ENCODE results near the gene PREP.

GRCh38 chr6:105301756-105302616 is 100.9 kb downstream of the PREP start:
- TF ChIP-seq, protein P1, sequence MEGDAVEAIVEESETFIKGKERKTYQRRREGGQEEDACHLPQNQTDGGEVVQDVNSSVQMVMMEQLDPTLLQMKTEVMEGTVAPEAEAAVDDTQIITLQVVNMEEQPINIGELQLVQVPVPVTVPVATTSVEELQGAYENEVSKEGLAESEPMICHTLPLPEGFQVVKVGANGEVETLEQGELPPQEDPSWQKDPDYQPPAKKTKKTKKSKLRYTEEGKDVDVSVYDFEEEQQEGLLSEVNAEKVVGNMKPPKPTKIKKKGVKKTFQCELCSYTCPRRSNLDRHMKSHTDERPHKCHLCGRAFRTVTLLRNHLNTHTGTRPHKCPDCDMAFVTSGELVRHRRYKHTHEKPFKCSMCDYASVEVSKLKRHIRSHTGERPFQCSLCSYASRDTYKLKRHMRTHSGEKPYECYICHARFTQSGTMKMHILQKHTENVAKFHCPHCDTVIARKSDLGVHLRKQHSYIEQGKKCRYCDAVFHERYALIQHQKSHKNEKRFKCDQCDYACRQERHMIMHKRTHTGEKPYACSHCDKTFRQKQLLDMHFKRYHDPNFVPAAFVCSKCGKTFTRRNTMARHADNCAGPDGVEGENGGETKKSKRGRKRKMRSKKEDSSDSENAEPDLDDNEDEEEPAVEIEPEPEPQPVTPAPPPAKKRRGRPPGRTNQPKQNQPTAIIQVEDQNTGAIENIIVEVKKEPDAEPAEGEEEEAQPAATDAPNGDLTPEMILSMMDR (IDR thresholded peaks at IDR 0.05; ENCODE audit: insufficient read depth, low read depth, low read length), result no peak
- no peak for TF ChIP-seq EZH2 (IDR thresholded peaks at IDR 0.05; ENCODE audit: insufficient read depth, low read length)

Measured in astrocyte (in vitro differentiated cells and primary cell).